Endothelial cell of umbilical vein (primary cell): Measurements from ENCODE around the gene TNPO3. TPM values are rescaled to one million over a fixed set of nuclear protein-coding genes. Genes with fewer than 3 reads are reported as not detected.

Experiments
- BruUV-seq: library from RNA; stranded (reverse); fragments of 400-500 nt; replicated peaks from 2 replicates; lab custom pipeline; 2021; lab: Mats Ljungman, UMichigan
- CTCF ChIA-PET: fragments of 300-600, 350-600 bp; sonication (Branson Sonifier 250); formaldehyde crosslinking; loops from one replicate; lab custom pipeline; 2021; ENCODE audit warnings: antibody characterized with exemption, inconsistent platforms; lab: Charles Lee
- POLR2A ChIA-PET: fragments of 300-600, 350-600 bp; sonication (Branson Sonifier 250); formaldehyde crosslinking; loops from one replicate; lab custom pipeline; 2021; ENCODE audit warnings: antibody characterized with exemption, inconsistent platforms; lab: Charles Lee
- DNase-seq: peaks from one replicate; pipeline ENCODE4 v3.0.0-alpha.2; 2011; ENCODE audit warnings: low read depth, low spot score
- FAIRE-seq: peaks from 2 replicates; lab custom pipeline; 2011; peaks lifted over from hg19 to GRCh38; lab: Jason Lieb, UNC
- H2AFZ ChIP-seq: 2 replicates; pipeline ENCODE4 v1.6.0; 2012; ENCODE audit warnings: low read depth, low read length, control low read depth, inconsistent platforms
- H3K27ac ChIP-seq: 2 replicates; pipeline ENCODE4 v1.5.1; 2011; ENCODE audit warnings: low read depth, mild to moderate bottlenecking, control low read depth, low read length, moderate library complexity; ENCODE audit not compliant: insufficient read depth
- H3K27me3 ChIP-seq, 2 experiments: 2 replicates each; pipeline versions ENCODE4 v1.6.0 to v1.6.1; 2011; ENCODE audit warnings: low read length in 2 of 2, mixed read lengths in 1 of 2; ENCODE audit not compliant: control insufficient read depth in 2 of 2, insufficient read depth in 2 of 2
- H3K36me3 ChIP-seq, 2 experiments: 2 replicates in 1 of 2; 3 replicates in 1 of 2; pipeline ENCODE4 v1.5.1; 2011; ENCODE audit warnings: low read length in 2 of 2, mild to moderate bottlenecking in 1 of 2, moderate library complexity in 1 of 2; ENCODE audit not compliant: control insufficient read depth in 2 of 2, insufficient read depth in 2 of 2; ENCODE audit errors: extremely low read depth in 1 of 2
- H3K4me1 ChIP-seq: 3 replicates; pipeline ENCODE4 v1.5.1; 2011; ENCODE audit warnings: mild to moderate bottlenecking, low read length; ENCODE audit not compliant: control insufficient read depth, insufficient read depth; ENCODE audit errors: extremely low read depth
- H3K4me2 ChIP-seq: 2 replicates; pipeline ENCODE4 v1.6.1; 2011; ENCODE audit warnings: low read length, control low read depth, mixed read lengths; ENCODE audit not compliant: insufficient read depth
- H3K4me3 ChIP-seq, 3 experiments: fragments of 200-600 bp in 1 of 3; sonication (generic), shearing (Covaris generic) in 1 of 3; replicated peaks in 1 of 3; 2 replicates each; pipeline ENCODE4 v1.5.1; 2011 to 2016; ENCODE audit warnings: control low read depth in 3 of 3, low read length in 3 of 3, mild to moderate bottlenecking in 2 of 3, inconsistent platforms in 1 of 3, low read depth in 1 of 3, moderate library complexity in 1 of 3; ENCODE audit not compliant: insufficient read depth in 1 of 3
- H3K79me2 ChIP-seq: 2 replicates; pipeline ENCODE4 v1.6.0; 2012; ENCODE audit warnings: low read length, inconsistent platforms; ENCODE audit not compliant: control insufficient read depth, insufficient read depth
- H3K9ac ChIP-seq: replicated peaks from 2 replicates; pipeline ENCODE3; 2011; ENCODE audit warnings: low read length, control low read depth; ENCODE audit not compliant: insufficient read depth; ENCODE audit errors: extremely low read depth
- H3K9me1 ChIP-seq: replicated peaks from 3 replicates; pipeline ENCODE4 v1.6.0; 2011; ENCODE audit warnings: mild to moderate bottlenecking, low read length; ENCODE audit not compliant: control insufficient read depth, insufficient read depth; ENCODE audit errors: extremely low read depth
- H3K9me3 ChIP-seq: replicated peaks from 2 replicates; pipeline ENCODE4 v1.5.1; 2012; ENCODE audit warnings: low read length, inconsistent platforms; ENCODE audit not compliant: control insufficient read depth, insufficient read depth
- H4K20me1 ChIP-seq: replicated peaks from 2 replicates; pipeline ENCODE3; 2011; ENCODE audit warnings: mild to moderate bottlenecking, low read length; ENCODE audit not compliant: control insufficient read depth, insufficient read depth; ENCODE audit errors: extremely low read depth
- CTCF ChIP-seq, 2 donors: IDR thresholded peaks; 1 replicate in 1 of 2; 2 replicates in 1 of 2; pipeline ENCODE4 v1.5.1; 2011; ENCODE audit warnings: low read length in 2 of 2, mild to moderate bottlenecking in 2 of 2, moderate library complexity in 2 of 2, control low read depth in 1 of 2, inconsistent platforms in 1 of 2, low read depth in 1 of 2; ENCODE audit not compliant: insufficient read depth in 1 of 2; ENCODE audit errors: extremely low read depth in 1 of 2
- EZH2 ChIP-seq: IDR thresholded peaks from 2 replicates; pipeline ENCODE4 v1.6.1; 2012; ENCODE audit warnings: borderline replicate concordance, low read depth, mild to moderate bottlenecking, moderate library complexity, low read length, inconsistent platforms; ENCODE audit not compliant: severe bottlenecking
- FOS ChIP-seq: IDR thresholded peaks from 2 replicates; pipeline ENCODE4 v1.6.1; 2011; ENCODE audit warnings: mild to moderate bottlenecking, low read length, moderate library complexity, borderline replicate concordance; ENCODE audit not compliant: insufficient read depth
- GATA2 ChIP-seq: IDR thresholded peaks from 2 replicates; pipeline ENCODE4 v1.7.0; 2011; ENCODE audit warnings: low read depth, mild to moderate bottlenecking, moderate library complexity, mixed read lengths, low read length; ENCODE audit not compliant: insufficient read length, insufficient read depth
- JUN ChIP-seq: IDR thresholded peaks from 2 replicates; pipeline ENCODE4 v1.6.1; 2011; ENCODE audit warnings: borderline replicate concordance, low read depth; ENCODE audit not compliant: insufficient read length, insufficient read depth
- MYC ChIP-seq: IDR thresholded peaks from one replicate; pipeline ENCODE4 v1.6.1; 2011; ENCODE audit warnings: mild to moderate bottlenecking, low read depth, low read length
- POLR2A ChIP-seq: IDR thresholded peaks from 2 replicates; pipeline ENCODE4 v1.6.1; 2012; ENCODE audit warnings: low read depth, mild to moderate bottlenecking, control low read depth, low read length
- POLR2AphosphoS5 ChIP-seq: IDR thresholded peaks from 2 replicates; pipeline ENCODE4 v1.6.1; 2012; ENCODE audit warnings: low read depth, mild to moderate bottlenecking, control low read depth, low read length, moderate library complexity; ENCODE audit not compliant: insufficient read depth
- dilution Hi-C: fragments of 300-500 bp; cut with MboI; formaldehyde crosslinking; loops from one replicate; pipeline ENCODE4 v1.15.0; 2019; ENCODE audit warnings: low sequenced_read_pairs; ENCODE audit not compliant: extremely low pct_ligation_motif_present
- intact Hi-C: fragments of 100-400 bp; cut with micrococcal nuclease; formaldehyde crosslinking; loops from one replicate; pipeline ENCODE4 v1.10.0; 2022
- polyA plus RNA-seq, 4 experiments: library from polyadenylated mRNA; depleted of rRNA in 3 of 4; stranded (reverse) in 3 of 4; unstranded in 1 of 4; fragments of >200 nt; gene quantifications; 2 replicates each; pipeline versions ENCODE4 v1.2.1 to v1.2.3, GENCODE V29; 2011 to 2012; ENCODE audit warnings: missing spikeins in 1 of 4
- total RNA-seq: library from RNA; stranded (reverse); gene quantifications from 2 replicates; pipeline ENCODE4 v1.2.3, GENCODE V29; 2021
- TF ChIP-seq, protein P1 (sequence below): IDR thresholded peaks from 2 replicates; pipeline ENCODE4 v1.6.1; 2011; ENCODE audit not compliant: insufficient read depth, insufficient read length

The TNPO3 gene
- total and polyA plus RNA-seq, 2 donors (not counting 3 experiments of a cell fraction or from before 2014, with no cell fraction given) = 29.0 to 46.9 TPM

GRCh38 chr7:129009437-129009836 is 45.5 kb downstream of the TNPO3 start:
- TF ChIP-seq EZH2 (no peak), MYC (no peak), JUN (no peak)
- Histone ChIP-seq H3K36me3 (peaks cover 0 to 3% of the 10 kb centered on the region in 2 experiments), H3K9ac (no peak overlapping the region), H3K27ac (no peak overlapping the region), H3K9me3 (no peaks in the 10 kb centered on the region), H3K27me3 (no peaks in the 10 kb centered on the region), H3K79me2 (peaks cover 27% of the 10 kb centered on the region), H3K9me1 (no peaks in the 10 kb centered on the region), H3K4me3 (no peak overlapping the region), H2AFZ (no peak overlapping the region), H3K4me2 (no peak overlapping the region), H4K20me1 (peaks cover 2% of the 10 kb centered on the region), H3K4me1 (no peaks in the 10 kb centered on the region)
- intact Hi-C loops (no loop called here), dilution Hi-C loops (no loop called here)
- ChIA-PET CTCF (interaction anchor here (2.0 kb wide), 1 partner anchor 82 kb away, joined by 5 read pairs; no protein-coding TSS in a partner anchor), POLR2A (no interaction called here)
- no peak for FAIRE-seq
- no peak for DNase-seq
- BruUV-seq = no TSS peak

GRCh38 chr7:129008645-129009414 is 46.1 kb downstream of the TNPO3 start:
- no peaks in the 10 kb centered on the region for H3K27me3 ChIP-seq
- ChIA-PET POLR2A (no interaction called here), CTCF (no interaction called here)
- H3K9me3 ChIP-seq = no peaks in the 10 kb centered on the region
- no peak overlapping the region for H3K4me3 ChIP-seq
- no peaks in the 10 kb centered on the region for H3K4me1 ChIP-seq
- DNase-seq = no peak
- FAIRE-seq = no peak
- no peak overlapping the region for H3K27ac ChIP-seq
- TF ChIP-seq GATA2 = no peak
- no peak for TF ChIP-seq MYC
- no peak for TF ChIP-seq CTCF (IDR thresholded peaks at IDR 0.05; ENCODE audit: extremely low read depth in 1 of 2, insufficient read depth in 1 of 2, low read depth in 1 of 2, low read length in 2 of 2)
- TF ChIP-seq, protein P1, sequence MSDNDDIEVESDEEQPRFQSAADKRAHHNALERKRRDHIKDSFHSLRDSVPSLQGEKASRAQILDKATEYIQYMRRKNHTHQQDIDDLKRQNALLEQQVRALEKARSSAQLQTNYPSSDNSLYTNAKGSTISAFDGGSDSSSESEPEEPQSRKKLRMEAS = no peak
- TF ChIP-seq JUN = no peak
- no peak for TF ChIP-seq POLR2AphosphoS5
- no peak for TF ChIP-seq POLR2A
- no peak for TF ChIP-seq FOS
- no peak for TF ChIP-seq EZH2
- no peak overlapping the region for H3K4me2 ChIP-seq
- no peak overlapping the region for H3K9ac ChIP-seq
- no TSS peak for BruUV-seq
- intact Hi-C loops = no loop called here
- H3K79me2 ChIP-seq = peaks cover 27% of the 10 kb centered on the region
- H3K9me1 ChIP-seq = no peaks in the 10 kb centered on the region
- H2AFZ ChIP-seq = no peak overlapping the region
- peaks cover 2% of the 10 kb centered on the region for H4K20me1 ChIP-seq
- dilution Hi-C loops = no loop called here
- H3K36me3 ChIP-seq = peaks cover 0 to 3% of the 10 kb centered on the region in 2 experiments
